AML-193 (cell line): ENCODE measurements around the gene LMNA.
A peak's percentile ranks its signal among the peaks of the same experiment; 100 is the strongest.
"Not testable (repeated sequence)": the region's sequence is repeated elsewhere in the genome, so short reads cannot be mapped to it uniquely, and the experiment has no call there.

Experiments
- DNase-seq, 2 experiments: peaks; one replicate each; lab custom pipeline; 2025; lab: John Stamatoyannopoulos, UW

The LMNA gene

DNA sequence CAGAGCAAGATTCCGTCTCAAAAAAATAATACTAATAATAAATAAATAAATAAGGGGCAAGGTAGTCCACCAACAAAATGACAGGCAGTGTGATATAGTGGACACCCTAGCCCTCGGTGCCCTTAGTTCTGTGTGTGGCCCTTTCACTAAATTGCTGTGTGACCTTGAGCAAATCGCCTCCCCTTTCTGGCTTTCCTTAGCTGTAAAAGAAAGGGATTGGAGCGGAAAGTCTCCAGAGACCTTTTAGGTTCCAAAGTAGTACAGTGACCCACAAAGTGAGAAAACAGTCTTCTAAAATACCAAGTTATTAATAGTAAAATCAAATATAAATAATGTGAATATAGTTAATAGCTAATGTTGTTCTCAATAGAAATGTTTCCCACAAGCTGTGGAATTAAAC, 7.6 kb downstream of the LMNA start:
- no peak for DNase-seq

DNA sequence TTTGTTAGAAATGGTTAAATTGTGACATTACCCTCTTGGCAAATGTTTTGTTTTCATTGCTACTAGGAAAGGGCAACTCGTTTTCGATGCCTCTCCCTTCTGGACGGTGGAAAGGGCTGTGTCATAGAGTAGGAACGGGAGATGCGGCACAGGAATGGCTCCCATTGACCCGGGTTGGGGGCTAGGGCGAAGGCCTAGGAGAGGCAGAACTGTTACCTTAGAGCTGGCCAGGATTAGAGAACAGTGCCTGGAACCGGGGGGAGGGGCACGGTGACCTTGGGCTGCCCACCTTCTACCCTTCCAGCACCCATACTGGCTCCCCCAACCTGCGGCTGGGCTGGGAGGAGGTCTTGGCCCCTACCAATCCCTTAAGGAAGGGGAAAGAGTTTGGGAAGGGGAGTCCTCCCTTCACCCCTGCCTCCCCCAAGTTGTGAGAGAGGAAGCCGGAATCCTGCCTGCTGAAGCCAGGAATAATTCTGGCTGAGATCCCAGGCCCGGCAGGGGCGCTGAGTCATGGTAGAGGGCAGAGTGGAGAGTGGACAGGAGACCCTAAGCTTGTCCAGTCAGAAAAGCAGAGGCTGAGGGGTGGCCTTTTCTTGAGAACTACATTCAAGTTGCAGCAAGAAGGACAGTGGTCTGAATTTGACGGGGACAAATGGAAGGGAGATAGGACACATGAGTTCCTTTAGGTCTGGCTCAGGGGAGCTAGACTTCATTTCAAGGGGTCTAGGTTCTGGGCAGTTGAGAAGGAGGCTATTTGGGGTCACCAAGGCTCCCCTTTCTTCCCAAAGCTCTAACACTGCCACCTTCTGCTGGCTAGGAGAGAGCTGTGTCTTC, 8.2 kb downstream of the LMNA start:
- no peak for DNase-seq

DNA sequence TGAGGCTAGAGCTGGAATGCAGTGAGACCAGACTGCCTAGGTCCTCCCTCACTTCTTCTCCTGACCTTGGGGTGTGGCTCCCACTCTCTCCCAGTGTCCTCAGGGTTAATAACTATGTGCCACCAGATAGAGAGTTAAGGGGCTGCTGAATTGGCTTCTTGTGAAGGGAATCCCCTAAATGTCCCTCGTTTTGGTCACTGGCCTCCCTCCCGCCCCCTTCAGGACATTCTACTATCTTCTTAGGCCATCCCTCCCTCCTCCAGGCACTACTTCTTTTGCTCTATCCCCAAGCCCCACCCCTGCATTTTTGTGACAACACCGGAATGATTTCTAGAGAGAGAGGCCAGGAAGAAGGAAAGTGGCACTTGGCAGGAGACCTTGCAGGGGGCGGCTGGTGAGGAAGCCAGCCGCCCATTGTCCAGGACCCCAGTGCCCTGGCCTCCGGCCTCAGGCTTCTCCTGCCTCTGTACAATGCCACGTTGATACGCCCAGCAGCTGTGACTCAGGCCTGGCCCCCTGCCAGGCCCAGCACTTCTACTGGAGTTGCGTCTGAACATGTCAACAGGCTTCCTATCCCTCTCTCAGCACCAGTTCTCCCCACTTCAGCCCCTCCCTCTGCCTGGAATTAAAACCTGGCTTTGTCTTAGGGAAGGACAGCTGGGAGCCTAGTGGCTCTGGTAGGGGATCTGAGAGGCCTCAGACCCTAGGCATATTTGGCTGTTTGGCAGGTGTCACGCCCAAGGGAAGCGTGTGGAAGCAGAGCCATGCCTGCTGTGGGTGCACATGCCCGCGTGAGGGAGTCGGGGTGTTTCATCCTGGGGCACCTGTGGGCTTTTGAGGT, 9.1 kb downstream of the LMNA start:
- peak; percentile 57 to 71 for DNase-seq

- no peak for DNase-seq
Observed at GRCh38 chr1:156124557-156125483, 10.3 kb downstream of the LMNA start.

DNA sequence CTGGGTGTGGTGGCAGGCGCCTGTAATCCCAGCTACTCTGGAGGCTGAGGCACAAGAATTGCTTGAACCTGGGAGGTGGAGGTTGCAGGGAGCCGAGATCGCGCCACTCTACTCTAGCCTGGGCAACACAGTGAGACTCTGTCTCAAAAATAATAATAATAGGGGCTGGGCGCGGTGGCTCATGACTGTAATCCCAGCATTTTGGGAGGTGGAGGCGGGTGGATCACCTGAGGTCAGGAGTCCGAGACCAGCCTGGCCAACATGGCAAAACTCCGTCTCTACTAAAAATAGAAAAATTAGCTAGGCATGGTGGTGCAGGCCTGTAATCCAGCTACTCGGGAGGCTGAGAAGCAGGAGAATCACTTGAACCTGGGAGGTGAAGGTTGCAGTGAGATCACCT, 11.0 kb downstream of the LMNA start:
- DNase-seq, result not testable (repeated sequence)

DNA sequence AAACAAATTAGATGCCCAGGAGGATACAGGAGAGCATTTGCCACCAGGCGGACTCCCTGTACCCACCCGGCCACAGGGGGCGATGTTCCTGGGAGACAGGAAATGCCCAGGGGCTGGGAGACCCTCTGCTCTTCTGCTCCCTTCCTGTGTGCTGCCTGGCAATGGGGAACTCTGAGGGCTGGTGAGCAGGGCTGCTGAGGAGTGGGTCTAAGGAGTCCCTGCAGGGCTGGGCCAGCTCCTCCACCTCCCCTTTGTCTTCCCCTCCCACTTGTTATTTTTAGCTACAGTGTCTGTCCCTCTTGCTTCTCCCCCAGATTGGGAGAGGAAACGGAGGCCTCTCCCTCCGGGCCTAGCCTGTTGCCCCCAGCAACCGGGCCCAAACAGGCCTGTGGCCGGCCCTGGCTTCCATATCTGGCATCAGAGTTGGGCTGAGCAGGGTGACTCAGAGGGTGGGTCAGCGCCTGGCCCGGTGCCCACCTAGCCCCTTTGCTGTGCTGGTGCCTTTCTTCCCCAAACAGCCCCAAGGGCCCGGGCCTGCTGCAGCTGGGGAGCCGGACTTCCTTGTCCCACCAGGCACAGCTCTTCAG, 11.6 kb downstream of the LMNA start:
- peak; percentile 22 to 25 for DNase-seq

GRCh38 chr1:156126630-156127534, 12.4 kb downstream of the LMNA start:
- peak; percentile 87 to 95 for DNase-seq

- no peak for DNase-seq
Observed at GRCh38 chr1:156128308-156128653, 13.8 kb downstream of the LMNA start.

- DNase-seq, result no peak
Observed at GRCh38 chr1:156128654-156129597, 14.4 kb downstream of the LMNA start.

DNA sequence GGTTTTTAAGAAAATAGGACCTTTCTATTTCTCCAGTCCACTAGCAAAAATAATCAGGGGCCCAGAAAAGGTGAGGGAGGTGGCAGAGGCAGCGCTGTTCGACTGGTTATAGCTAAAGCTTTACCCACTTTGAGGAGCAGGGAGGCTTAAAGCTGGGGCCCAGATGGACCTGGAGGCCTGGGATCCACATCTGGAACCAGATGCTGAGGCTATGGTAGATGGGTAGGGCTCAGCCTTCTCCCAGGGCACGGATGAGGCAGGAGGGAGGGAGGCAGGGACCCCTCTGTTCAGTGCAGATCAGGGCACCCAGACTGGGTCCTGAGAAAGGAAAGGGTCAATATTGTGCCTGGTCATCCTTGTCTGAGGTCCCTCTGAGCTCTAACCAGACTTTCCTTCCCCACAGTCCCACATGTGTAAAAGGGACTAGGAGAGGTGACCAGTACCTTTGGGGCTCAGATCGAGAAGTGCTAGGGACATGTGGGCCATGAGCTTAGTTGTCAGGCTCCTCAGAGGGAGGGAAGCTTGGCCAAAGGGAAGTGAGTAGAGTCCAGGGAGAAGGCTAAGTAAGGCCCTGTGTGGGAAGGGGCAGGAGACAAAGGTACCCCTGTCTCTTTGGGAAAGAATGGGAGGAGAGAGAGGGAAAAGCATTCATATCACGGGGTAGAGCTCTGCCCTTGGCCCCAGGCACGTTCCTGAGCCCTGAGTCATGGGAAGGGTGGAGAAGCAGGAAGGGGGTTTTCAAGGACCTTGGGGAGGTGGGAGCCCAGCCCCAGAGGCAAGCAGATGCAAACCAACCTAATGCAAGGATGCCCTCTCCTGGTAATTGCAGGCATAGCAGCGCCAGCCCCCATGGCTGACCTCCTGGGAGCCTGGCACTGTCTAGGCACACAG, 15.4 kb downstream of the LMNA start:
- peak; percentile 19 to 23 for DNase-seq

DNA sequence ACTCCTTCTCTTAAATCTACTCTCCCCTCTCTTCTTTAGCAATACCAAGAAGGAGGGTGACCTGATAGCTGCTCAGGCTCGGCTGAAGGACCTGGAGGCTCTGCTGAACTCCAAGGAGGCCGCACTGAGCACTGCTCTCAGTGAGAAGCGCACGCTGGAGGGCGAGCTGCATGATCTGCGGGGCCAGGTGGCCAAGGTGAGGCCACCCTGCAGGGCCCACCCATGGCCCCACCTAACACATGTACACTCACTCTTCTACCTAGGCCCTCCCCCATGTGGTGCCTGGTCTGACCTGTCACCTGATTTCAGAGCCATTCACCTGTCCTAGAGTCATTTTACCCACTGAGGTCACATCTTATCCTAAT, 16.0 kb downstream of the LMNA start:
- no peak for DNase-seq

- no peak for DNase-seq
Observed at GRCh38 chr1:156134716-156135435, 20.4 kb downstream of the LMNA start.

DNA sequence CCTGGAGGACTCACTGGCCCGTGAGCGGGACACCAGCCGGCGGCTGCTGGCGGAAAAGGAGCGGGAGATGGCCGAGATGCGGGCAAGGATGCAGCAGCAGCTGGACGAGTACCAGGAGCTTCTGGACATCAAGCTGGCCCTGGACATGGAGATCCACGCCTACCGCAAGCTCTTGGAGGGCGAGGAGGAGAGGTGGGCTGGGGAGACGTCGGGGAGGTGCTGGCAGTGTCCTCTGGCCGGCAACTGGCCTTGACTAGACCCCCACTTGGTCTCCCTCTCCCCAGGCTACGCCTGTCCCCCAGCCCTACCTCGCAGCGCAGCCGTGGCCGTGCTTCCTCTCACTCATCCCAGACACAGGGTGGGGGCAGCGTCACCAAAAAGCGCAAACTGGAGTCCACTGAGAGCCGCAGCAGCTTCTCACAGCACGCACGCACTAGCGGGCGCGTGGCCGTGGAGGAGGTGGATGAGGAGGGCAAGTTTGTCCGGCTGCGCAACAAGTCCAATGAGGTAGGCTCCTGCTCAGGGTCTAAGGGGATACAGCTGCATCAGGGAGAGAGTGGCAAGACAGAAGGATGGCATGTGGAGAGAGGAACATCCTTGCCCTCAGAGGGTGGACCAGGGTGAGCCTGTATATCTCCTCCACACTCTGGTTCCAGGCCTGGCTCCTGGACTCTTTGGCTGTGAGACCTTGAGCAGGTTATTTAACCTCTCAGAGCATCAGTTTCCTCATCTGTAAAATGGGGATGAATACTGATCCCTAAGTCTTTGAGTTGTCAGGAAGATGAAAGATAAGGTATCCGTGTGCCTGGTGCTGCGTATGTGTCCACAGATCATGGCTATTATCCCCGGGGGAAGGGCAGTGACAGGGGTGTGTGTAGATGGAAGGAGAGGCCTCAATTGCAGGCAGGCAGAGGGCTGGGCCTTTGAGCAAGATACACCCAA, 21.7 kb downstream of the LMNA start:
- no peak for DNase-seq

DNA sequence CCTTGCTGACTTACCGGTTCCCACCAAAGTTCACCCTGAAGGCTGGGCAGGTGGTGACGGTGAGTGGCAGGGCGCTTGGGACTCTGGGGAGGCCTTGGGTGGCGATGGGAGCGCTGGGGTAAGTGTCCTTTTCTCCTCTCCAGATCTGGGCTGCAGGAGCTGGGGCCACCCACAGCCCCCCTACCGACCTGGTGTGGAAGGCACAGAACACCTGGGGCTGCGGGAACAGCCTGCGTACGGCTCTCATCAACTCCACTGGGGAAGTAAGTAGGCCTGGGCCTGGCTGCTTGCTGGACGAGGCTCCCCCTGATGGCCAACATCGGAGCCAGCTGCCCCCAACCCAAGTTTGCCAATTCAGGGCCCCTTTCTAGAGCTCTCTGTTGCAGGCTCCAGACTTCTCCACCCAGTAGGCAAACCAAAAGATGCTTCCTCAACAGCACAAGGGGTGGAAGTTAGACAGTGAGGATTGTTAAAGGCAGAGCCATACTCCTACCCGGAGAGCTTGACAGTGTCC, 22.5 kb downstream of the LMNA start:
- DNase-seq, result no peak

- no peak for DNase-seq
Observed at GRCh38 chr1:156138458-156138867, 24.0 kb downstream of the LMNA start.

DNA sequence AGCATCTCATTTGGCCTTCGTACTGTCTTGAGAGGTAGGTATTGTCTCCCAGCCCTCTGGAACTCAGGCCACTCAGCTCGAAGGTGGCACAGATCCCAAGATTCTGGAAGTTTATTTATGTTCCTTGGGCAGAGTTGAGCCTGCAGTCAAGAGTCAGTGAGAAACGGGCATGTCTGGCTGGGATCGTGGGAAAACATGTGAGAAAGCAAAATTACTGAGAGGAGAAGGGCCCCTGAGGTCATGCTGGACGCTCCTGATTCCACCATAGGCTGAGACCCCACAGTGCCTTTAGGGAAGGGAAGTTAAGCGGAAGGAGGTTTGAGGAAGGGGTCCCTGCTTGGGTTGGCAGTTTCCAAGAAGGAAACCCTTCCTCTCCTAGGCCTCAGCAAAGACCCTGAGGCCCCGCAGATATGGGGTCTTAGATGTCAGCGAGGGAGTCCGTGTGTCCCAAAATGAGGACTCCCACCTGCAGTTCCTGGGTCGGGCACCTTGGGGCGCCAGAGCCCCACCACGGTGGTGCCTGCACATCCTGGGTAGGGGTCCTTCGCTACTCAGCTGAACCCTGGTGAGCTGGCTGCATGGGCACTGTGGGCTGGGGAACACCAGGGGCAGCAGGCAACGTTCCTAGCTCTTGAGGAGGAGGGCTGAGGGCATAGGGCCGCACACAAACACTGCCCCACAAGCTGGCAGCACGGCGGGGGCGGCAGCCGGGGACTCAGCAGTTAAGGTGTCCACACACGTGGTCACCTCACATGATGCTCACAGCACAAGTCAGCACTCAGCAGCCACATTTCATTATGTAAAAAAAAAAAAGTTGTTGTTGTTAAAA, 26.6 kb downstream of the LMNA start:
- DNase-seq, result no peak
